Loucy (cell line): ENCODE data around the gene BCL11A.

ENCODE experiments used
- H2AFZ ChIP-seq: fragments of 200-600 bp; sonication (generic); 2 replicates; pipeline ENCODE4 v1.6.0; 2016; ENCODE audit warnings: antibody characterized with exemption, mild to moderate bottlenecking, low read length, moderate library complexity
- H3F3A ChIP-seq: fragments of 200-600 bp; 2 replicates; pipeline ENCODE4 v1.6.0; 2016; ENCODE audit warnings: antibody characterized with exemption, low read depth, mild to moderate bottlenecking
- H3K27me3 ChIP-seq: fragments of 200-600 bp; sonication (generic); 2 replicates; pipeline ENCODE4 v1.6.1; 2014; ENCODE audit warnings: low read length, mild to moderate bottlenecking; ENCODE audit not compliant: insufficient read depth, poor library complexity, severe bottlenecking
- H3K36me3 ChIP-seq: fragments of 200-600 bp; sonication (generic); 2 replicates; pipeline ENCODE4 v1.6.1; 2016; ENCODE audit warnings: low read length; ENCODE audit not compliant: insufficient read depth
- H3K4me1 ChIP-seq: fragments of 200-600 bp; sonication (generic); 2 replicates; pipeline ENCODE4 v1.5.1; 2014; ENCODE audit warnings: low read length, mild to moderate bottlenecking; ENCODE audit not compliant: insufficient read depth, poor library complexity, severe bottlenecking
- H3K4me2 ChIP-seq: fragments of 200-600 bp; sonication (generic); 2 replicates; pipeline ENCODE4 v1.6.0; 2014; ENCODE audit warnings: antibody characterized with exemption, low read length, low read depth, mild to moderate bottlenecking; ENCODE audit not compliant: poor library complexity, severe bottlenecking
- H3K4me3 ChIP-seq: fragments of 200-600 bp; sonication (generic); 2 replicates; pipeline ENCODE4 v1.5.1; 2014; ENCODE audit warnings: low read length, mild to moderate bottlenecking, mixed read lengths; ENCODE audit not compliant: poor library complexity, severe bottlenecking
- H3K79me2 ChIP-seq: fragments of 200-600 bp; sonication (generic); 2 replicates; pipeline ENCODE4 v1.6.1; 2014; ENCODE audit warnings: low read length; ENCODE audit not compliant: insufficient read depth
- H3K9ac ChIP-seq: fragments of 200-600 bp; sonication (generic); 2 replicates; pipeline ENCODE4 v1.6.0; 2014; ENCODE audit warnings: mild to moderate bottlenecking, low read depth, low read length, moderate library complexity; ENCODE audit not compliant: poor library complexity, severe bottlenecking
- H3K9me2 ChIP-seq: fragments of 200-600 bp; sonication (generic); replicated peaks from 2 replicates; pipeline ENCODE4 v1.6.1; 2016; ENCODE audit warnings: low read depth, low read length, mixed read lengths
- H3K9me3 ChIP-seq: fragments of 200-600 bp; sonication (generic); 2 replicates; pipeline ENCODE4 v1.6.1; 2014; ENCODE audit warnings: mild to moderate bottlenecking, antibody characterized with exemption, low read length, low read depth; ENCODE audit not compliant: insufficient read depth
- H4K20me1 ChIP-seq: fragments of 200-600 bp; sonication (generic); 2 replicates; pipeline ENCODE4 v1.6.0; 2014; ENCODE audit warnings: antibody characterized with exemption, low read length, mild to moderate bottlenecking; ENCODE audit not compliant: insufficient read depth, poor library complexity, severe bottlenecking
- CTCF ChIP-seq: fragments of 200-600 bp; sonication (generic); conservative IDR thresholded peaks from 2 replicates; pipeline ENCODE4 v1.5.1; 2014; ENCODE audit warnings: mild to moderate bottlenecking, antibody characterized with exemption, low read length
- EZH2phosphoT487 ChIP-seq: fragments of 200-600 bp; IDR thresholded peaks from 2 replicates; pipeline ENCODE4 v1.6.1; 2018; ENCODE audit warnings: antibody characterized with exemption, mild to moderate bottlenecking, moderate library complexity, borderline replicate concordance

The BCL11A gene

GRCh38 chr2:60527762-60528161 lies 25.7 kb downstream of the BCL11A start:
- Histone ChIP-seq H3K9me3 (no peaks in the 10 kb centered on the region), H3K4me3 (no peak overlapping the region), H4K20me1 (peaks cover 34% of the 10 kb centered on the region), H3K9me2 (no peaks in the 10 kb centered on the region), H3K4me2 (no peak overlapping the region), H3F3A (no peaks in the 10 kb centered on the region), H2AFZ (no peak overlapping the region), H3K79me2 (peaks cover 74% of the 10 kb centered on the region; the same call in 1 of the 2 replicates), H3K27me3 (no peaks in the 10 kb centered on the region), H3K36me3 (peaks cover 5% of the 10 kb centered on the region; the same call in 1 of the 2 replicates), H3K4me1 (peaks cover 44% of the 10 kb centered on the region), H3K9ac (no peak overlapping the region)
- TF ChIP-seq CTCF = no peak
- no peak for TF ChIP-seq EZH2phosphoT487

DNA sequence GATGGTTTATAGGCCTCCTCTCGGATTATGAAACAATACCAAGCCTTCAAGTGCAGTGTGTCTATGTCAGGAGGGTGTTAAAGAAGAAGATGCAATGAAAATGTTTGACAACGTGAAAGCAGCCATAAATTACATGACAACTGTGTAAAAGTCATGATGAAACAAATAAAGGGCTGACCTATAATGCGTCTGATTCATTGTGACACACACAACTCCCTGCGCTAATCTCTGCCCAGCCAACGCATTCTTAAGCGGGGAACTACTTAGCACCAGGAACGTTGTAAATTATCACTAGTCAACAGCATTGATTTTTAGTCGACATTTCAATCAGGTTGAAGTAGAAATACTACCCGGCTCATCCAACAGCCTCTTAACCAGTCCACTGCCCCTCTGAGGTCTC lies 26.8 kb downstream of the BCL11A start:
- no peaks in the 10 kb centered on the region for H3K9me2 ChIP-seq
- H3K4me3 ChIP-seq = no peak overlapping the region
- no peaks in the 10 kb centered on the region for H3K27me3 ChIP-seq
- H3K9me3 ChIP-seq = no peaks in the 10 kb centered on the region
- no peak overlapping the region for H3K9ac ChIP-seq
- H3K4me2 ChIP-seq = no peak overlapping the region
- peaks cover 72% of the 10 kb centered on the region; the same call in 1 of the 2 replicates for H3K79me2 ChIP-seq
- H2AFZ ChIP-seq = no peak overlapping the region
- peaks cover 6% of the 10 kb centered on the region; the same call in 1 of the 2 replicates for H3K36me3 ChIP-seq
- no peaks in the 10 kb centered on the region for H3F3A ChIP-seq
- TF ChIP-seq EZH2phosphoT487 (no peak), CTCF (no peak)
- H4K20me1 ChIP-seq = peaks cover 31% of the 10 kb centered on the region
- H3K4me1 ChIP-seq = peaks cover 34% of the 10 kb centered on the region

- no peak overlapping the region for H3K4me3 ChIP-seq
- no peaks in the 10 kb centered on the region for H3F3A ChIP-seq
- no peaks in the 10 kb centered on the region for H3K9me2 ChIP-seq
- TF ChIP-seq EZH2phosphoT487 = no peak
- no peak for TF ChIP-seq CTCF
- H3K9ac ChIP-seq = no peak overlapping the region
- no peaks in the 10 kb centered on the region for H3K27me3 ChIP-seq
- H3K79me2 ChIP-seq = peaks cover 70% of the 10 kb centered on the region; the same call in 1 of the 2 replicates
- H2AFZ ChIP-seq = no peak overlapping the region
- peaks cover 11% of the 10 kb centered on the region; the same call in 1 of the 2 replicates for H3K36me3 ChIP-seq
- H3K4me1 ChIP-seq = peaks cover 28% of the 10 kb centered on the region
- no peaks in the 10 kb centered on the region for H3K9me3 ChIP-seq
- peaks cover 30% of the 10 kb centered on the region for H4K20me1 ChIP-seq
- H3K4me2 ChIP-seq = no peak overlapping the region
These were observed 27.6 kb downstream of the BCL11A start for GRCh38 chr2:60525899-60526298.
